Epithelial cell of prostate (primary cell): Measurements from ENCODE around the gene CACNA1I.

Experiments
- DNase-seq: peaks from one replicate; pipeline ENCODE4 v3.0.0-alpha.2; 2011; ENCODE audit warnings: low read depth, low spot score
- H3K27ac ChIP-seq: fragments of 450-650 bp; 2 replicates; pipeline ENCODE4 v1.5.1; 2017; ENCODE audit warnings: mild to moderate bottlenecking

The CACNA1I gene

DNA sequence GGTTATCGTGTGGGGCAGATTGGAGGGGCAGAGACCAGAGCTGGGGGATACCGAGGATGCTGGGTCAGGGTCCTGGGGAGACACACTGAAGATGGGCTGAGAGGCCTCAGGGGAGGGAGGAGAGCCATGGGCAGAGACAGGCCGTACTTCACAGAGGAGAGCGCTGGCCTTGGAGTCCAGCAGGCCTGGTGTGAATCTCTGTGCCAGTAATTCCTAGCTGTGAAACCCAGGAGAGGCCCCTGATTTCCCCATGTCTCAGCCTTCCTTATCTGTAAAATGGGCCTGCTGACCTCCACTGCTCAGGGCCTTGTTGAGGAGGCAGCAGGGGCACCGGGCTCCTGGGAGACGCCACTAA lies 23.4 kb downstream of the CACNA1I start:
- no peak overlapping the region for H3K27ac ChIP-seq
- no peak for DNase-seq

DNA sequence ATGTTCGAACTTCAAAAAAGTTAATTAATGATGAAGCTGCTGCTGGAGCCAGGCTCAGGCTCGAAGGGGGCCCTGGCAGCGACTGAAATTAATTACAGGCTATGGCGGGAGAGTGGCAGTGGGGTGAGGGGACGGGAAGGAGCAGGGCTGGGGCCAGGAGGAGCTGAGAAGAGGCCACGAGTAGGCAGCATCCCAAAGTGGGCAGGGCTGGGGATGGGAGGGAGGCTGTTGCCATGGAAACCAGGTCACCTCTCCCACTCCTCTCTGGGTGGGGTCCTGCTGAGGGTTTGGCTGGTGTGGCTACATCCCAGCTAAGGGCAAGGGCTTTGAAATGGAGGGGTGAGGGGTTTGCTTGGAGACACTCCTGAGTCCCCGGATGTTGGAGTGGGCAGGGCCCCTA lies 23.9 kb downstream of the CACNA1I start:
- DNase-seq: no peak
- H3K27ac ChIP-seq: no peak overlapping the region

DNA sequence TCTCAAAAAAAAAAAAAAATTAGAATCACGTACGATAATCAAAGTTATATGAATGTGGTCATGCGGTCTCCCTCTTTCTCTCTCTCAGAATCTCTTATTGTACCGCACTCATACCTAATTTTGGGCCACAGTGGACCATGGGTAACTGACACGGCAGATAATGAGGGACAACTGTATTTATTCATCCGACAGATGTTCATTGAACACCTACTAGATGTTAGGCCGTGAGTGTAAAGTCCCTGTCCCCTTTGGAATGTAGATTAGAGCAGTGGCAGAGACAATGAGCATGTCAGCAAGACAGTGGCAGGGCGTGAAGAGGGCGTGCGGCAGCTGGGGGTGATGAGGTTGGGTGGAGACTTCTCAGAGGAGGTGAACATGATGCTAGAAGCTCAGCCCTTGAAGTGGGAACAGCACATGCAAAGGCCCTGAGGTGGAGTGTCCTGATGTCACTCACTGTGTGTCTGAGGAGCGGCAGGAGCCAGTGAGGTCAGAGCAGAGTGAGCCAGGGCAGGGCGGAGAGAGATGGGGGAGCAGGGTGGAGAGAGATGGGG lies 25.1 kb downstream of the CACNA1I start:
- no peak overlapping the region for H3K27ac ChIP-seq

DNA sequence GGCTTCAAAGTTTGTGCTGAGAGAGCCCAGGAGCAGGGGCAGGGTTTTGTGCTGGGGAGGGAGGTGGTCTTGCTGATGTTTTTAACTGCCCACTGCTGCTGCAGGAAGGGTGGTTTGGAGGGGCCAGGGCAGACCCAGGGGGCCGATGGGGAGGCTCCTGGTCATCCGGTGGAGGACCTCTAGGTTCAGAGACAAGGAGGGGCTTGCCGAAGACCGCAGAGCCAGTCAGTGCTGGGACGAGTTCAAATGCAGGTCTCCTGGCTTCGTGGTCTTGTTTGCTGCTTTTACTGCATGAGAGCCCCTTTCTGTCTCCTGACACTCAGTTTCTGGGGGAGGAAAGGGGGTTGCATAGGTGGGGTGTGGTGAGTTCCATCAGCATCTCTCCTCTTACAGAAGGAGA lies 26.0 kb downstream of the CACNA1I start:
- H3K27ac ChIP-seq: no peak overlapping the region
- no peak for DNase-seq

More for the DNA sequence above, 25.1 kb downstream of the CACNA1I start:
- no peak for DNase-seq

DNA sequence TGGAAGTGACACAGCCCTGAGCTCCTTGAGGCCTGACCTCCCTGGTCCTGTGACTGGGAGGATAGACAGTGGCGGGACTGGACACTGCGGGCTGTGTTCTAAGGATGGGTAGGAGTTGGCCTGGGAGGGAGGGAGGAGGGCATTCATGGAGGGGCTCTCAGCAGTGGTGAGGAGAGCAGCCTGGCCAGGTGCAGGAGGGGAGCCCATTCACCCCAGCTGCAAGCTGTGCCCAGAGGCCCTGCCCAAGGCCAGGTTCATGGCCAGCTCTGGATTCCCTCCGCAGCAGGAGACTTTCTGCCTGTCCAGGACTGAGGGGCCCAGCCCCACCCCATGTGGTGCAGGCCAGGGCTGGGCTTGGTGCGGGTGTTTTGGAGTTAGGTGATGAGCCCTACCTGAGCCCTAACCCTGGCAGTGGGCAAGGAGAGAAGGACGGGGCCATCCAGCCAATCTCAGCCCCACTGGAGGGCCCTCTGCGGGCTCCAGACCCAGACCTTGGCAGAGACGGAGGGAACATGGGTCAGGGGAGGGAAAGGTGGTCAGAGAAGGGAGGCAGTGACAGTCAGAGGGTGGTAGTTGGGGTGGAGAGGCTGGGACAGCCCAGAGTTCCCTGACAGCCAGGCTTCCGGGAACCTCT lies 26.8 kb downstream of the CACNA1I start:
- no peak overlapping the region for H3K27ac ChIP-seq
- no peak for DNase-seq

DNA sequence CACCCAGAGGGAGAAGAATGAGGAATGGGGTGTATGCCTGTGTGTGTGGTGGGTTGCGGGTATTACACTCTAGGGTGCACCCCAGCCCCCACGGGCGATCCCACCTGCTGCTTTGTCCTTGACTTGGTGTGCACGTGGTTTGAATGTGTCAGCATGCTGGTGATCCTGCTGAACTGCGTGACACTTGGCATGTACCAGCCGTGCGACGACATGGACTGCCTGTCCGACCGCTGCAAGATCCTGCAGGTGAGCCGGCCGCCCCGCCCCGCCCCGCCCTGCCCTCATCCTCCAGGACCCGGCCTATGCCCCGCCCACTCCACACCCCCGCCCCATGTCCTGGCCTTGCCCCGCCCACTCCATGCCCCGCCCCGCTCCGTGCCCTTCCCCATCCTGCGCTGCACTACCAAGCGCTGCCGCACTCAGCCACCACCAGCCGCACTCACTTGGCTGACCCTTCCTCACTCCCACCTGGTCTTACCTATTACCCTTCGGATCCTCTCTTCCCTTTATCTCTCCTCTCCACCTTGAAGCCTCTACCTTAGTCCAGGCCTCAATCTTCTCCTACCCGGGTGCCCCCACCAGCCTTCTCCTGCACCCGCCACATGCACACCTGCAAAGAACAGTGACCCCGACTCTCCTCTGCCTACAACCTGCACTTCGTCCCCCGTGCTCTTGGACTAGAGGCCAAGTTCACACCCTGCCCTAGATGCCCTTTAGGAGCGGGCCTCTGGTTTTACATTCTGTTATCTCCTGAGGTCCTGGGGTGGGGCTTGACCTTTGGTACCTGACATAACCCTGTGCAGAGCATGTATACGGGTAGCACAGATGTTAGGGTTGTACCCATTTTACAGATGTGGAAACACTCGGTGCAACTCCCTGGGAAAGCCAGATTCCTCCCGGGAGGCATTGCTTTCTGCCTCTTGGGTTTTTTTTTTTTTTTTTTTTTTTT lies 27.7 kb downstream of the CACNA1I start:
- no peak for DNase-seq
- no peak overlapping the region for H3K27ac ChIP-seq

DNA sequence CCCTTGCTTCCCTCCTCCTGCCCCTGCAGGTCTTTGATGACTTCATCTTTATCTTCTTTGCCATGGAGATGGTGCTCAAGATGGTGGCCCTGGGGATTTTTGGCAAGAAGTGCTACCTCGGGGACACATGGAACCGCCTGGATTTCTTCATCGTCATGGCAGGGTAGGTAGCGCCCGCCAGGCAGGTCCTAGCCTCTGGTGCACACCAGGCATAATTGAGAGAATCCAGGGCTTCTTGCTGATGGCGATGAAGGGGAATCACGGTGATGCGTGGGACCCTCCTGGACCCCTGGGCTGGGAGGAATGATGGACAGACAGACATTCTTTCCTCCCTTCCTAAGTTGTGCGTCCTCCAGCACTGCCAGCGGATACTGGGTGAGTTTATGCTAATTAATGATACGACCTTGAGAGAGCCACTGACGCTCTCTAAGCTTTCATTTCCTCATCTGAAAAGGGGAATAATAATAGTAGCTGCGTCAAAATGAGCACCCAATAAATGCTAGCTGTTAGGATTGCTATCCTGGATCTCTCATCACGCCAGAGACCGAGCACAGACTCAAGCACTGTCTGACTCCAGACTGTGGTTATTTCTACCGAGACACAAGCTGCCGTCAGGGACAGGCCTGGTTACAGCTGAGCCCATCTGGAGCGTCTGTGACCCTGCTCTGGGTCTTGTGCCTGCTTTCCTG lies 30.1 kb downstream of the CACNA1I start:
- no peak overlapping the region for H3K27ac ChIP-seq
- no peak for DNase-seq

DNA sequence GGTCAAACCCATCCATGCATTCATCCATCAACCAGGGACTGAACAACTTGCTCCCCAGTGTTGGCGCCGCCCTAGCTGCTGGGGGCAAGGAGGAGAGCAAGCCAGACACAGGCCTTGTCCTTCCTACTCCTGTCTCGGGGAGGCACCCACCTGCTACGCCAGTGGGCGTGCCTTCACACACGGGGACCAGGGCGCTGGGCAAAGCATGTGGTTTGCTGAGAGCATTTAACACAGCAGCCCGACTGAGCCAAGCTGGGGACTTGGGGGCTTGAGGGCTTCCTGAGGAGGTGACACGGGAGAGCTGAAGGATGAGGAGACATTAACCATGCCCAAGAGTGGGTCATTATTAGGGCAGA lies 30.6 kb downstream of the CACNA1I start:
- no peak overlapping the region for H3K27ac ChIP-seq
- no peak for DNase-seq

DNA sequence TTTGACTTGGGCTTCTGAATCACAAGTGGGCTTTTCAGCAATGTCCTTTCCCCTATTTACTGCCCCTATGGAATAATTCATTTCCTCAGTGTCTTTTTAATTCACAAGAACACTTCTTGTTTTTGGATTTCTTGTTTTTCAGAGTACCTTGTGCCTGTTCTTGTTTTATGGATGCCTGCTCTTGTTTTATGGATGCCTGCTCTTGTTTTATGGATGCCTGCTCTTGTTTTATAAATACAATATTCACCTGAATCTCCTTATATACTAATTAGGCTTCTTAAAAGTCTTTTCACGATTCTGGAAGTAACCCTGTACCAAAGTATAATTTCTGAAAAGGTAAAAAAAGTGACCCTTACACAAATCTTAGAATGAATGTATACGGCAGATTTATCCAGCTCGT lies 32.8 kb downstream of the CACNA1I start:
- no peak overlapping the region for H3K27ac ChIP-seq
- DNase-seq: no peak

DNA sequence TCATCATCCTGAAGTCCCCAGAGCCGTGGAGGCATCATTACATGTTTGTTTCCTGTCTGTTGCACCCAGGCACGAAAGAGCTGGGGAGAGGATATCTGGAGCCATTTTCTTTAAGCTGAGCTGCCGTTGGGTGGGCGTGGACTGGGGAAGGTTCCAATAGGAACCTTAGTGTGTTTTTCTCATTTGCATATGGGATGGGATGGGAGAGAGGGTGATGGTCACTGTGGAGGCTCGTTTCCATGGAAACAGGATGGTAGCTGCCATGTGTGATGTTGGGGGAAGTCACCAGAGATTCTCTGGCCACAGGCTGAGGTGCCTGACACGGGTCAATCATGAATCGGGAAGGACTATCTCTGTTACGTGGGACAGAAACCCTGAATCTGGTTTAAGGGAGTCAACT lies 39.7 kb downstream of the CACNA1I start:
- no peak for DNase-seq
- H3K27ac ChIP-seq: no peak overlapping the region

DNA sequence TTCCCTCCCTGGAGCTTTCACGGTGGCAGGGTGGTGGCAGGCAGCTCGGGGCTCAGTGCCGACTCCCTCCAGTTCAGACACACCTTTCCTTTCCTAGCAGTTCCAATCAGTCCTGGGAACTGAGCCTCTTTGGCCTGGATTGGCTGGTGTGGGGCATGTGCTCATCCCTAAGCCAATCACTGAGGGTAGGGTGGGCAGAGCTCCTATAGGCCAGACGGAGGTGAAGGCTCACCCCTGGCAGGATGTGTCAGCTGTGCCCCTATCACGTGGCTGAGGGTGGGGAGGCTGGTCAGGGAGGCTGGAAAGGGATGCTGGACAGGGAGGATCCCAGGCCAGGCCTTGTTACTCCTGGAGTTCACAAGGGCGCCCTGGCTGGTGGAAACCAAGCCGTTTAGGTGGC lies 40.2 kb downstream of the CACNA1I start:
- no peak for DNase-seq
- H3K27ac ChIP-seq: no peak overlapping the region

DNA sequence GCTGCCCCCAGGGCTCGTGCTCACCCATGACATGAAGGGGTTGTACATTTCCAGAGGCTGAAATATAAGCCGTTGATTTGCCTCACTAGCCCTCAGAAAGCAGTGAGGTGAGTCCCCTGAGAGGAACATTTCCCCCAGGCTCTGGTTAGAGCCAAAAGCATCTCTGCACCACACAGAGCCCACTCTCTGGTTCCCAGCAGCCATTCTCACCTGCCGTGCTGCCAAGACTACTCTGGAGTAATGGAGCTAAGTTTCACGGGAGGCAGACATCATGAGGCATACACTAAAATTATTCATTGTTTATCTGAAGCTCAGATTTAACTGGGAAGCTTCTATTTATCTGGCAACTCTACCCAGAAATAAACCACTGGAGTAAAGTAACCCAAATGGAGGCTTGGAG lies 40.8 kb downstream of the CACNA1I start:
- no peak for DNase-seq
- no peak overlapping the region for H3K27ac ChIP-seq

DNA sequence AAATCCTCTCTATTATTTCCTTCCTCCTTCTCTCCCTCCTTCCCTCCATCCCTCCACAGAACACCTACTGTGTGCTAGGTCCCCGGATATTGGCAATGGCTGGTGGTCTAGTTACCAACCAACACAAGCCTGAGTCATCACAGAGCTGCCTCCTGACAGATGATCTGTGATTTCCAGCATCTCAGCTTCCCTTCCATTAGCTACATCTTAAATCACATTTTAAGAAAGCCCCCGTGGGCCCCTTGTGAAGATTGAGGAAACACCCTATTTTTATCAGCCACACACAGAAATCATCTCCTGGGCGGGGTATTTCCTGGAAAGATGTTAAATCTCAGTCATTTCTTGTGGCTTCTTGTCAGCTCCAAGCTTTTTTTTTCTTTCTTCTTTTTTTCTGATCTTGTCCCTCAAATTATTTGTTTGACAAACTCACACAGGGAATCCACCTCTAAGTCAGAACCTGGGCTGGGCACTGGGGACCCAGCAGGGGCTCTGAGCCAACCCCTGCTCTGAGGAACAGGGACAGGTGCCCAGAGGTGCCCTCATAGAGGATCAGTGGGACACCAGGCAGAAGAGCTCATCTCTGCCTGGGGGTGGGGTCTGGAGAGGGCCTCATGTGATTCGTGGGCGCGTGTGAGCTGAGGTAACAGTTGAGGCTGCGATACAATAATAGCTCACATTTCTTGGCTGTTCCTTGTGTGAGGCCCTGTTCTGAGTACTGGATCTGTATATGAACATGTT lies 42.4 kb downstream of the CACNA1I start:
- DNase-seq: no peak
- no peak overlapping the region for H3K27ac ChIP-seq

DNA sequence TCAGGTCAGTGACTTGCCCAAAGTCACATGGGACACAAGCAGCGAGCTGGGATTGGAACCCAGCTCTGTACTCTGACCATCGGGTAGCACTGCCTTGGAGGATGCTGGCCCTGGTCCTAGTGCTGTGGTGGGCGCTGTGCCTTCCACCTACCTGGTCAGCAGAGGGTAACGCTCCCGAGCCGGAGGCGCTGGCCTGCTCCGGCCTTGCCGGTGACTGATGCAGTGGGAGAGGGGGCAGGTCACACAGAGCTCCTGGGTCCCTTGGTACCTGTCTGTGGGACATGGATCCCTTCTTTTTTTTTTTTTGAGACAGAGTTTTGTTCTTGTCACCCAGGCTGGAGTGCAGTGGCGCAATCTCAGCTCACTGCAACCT lies 43.0 kb downstream of the CACNA1I start:
- no peak for DNase-seq
- no peak overlapping the region for H3K27ac ChIP-seq

DNA sequence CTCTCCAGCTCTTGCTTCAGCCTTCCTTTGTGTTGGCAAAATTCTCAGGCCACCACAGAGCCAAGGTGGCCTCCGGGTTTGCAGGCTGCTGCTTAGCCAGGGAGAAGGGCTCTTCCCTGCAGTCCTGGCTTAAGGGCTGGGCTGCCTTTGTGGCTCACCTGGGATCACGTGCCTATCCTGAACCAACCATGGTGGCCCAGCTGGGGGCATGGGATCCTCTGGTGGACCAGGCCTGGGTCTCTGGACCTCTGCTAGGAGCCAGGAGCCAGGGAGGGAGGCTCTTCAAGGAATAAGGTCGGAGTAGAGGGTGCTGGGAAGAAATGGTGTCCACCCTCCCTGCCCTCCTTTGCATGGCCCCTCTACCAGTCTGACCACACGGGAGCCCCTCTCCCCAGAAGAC lies 43.9 kb downstream of the CACNA1I start:
- no peak overlapping the region for H3K27ac ChIP-seq
- no peak for DNase-seq

DNA sequence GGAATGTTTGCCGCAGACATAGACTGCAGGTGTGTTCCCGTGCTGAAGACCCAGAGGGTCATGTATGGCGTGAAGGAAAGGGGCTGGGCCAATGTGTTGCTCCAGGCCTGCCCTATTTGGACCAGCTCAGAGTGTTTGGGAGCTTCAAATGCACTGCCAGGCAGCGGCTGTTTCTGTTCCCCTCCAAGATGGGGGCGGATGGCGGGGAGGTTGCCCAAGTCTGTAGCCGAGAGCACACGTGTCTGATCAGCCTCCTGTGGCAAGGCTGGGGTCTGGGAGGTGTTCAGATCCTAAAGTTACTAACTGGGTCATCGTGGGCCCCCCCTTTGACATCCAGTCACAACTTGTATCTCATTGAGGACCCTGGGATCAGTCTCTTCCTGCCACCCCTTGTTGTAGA lies 45.5 kb downstream of the CACNA1I start:
- no peak overlapping the region for H3K27ac ChIP-seq
- no peak for DNase-seq

DNA sequence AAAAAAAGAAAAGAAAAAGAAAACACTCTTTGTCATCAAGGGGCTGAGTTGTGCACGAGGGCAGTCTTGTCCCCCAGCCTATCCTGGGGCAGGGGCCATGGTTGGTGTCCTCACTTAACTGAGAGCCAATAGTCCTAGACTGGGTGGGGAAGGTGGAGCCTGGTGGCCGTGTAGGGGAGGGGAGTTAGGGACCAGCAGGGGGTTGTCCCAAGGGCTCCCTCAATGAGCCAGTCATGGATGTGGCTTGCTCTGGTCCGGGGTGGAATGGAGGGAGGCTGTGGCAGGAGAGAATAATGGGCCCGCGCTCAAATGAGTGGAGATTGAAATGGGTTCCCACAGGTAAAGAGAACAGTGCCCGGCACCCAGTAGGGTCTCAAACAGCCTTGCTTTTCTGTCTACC lies 46.2 kb downstream of the CACNA1I start:
- H3K27ac ChIP-seq: no peak overlapping the region
- no peak for DNase-seq

DNA sequence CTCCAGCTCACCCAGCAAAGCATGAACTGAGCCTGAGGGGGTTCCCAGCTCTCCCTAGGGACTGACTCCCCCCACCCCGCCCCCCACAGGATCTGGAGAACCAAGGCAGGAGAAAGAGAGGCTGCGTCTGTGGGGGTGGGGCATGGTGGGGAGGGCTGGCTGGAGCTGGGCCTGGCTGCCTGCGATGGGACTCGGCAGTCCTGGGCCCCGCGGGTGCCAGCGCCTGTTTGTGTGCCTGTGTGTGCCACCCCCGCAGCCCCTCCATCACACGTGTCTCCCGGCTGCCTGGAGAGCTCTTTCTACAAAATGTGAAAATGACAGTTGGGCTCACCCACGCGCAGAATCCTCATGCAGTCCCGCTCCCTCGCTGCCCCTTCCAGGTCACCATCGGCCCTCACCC lies 46.8 kb downstream of the CACNA1I start:
- no peak for DNase-seq
- no peak overlapping the region for H3K27ac ChIP-seq

DNA sequence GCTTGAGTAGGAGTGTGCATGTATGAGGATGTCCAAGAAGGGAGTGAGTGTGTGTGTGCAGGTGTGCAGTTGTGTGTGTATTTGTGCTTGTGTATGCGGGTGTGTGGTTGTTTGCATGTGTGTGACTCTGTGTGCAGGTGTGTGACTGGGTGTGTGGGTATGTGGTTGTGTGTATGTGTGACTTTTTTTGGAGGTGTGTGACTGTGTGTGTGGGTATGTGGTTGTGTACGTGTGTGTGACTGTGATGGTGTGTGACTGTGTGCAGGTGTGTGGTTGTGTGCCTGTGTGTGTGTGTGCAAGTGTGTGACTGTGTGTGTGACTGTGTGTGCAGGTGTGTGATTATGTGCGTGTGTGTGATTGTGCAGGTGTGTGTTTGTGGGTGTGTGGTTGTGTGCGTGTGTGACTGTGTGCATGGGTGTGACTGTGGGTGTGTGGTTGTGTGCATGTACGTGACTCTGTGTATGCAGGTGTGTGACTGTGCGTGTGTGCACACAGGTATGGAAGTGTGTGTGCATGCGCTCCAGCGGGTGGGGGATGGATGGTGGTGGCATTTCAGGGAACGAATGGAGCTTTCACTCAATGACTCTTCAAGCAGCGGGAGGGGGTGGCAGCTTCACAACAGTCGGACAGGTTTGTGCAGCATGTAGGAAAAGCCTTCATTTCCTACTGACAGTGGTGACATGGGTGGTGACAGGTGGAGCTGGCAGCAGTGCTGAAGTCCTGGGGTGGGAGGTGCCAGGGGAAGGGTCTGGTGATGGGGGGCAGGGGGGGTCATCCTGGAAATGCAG lies 47.6 kb downstream of the CACNA1I start:
- H3K27ac ChIP-seq: no peak overlapping the region
- no peak for DNase-seq
